HG03571 (cell line): Measurements from ENCODE around the gene HIC2.
"Not testable (repeated sequence)": the region's sequence is repeated elsewhere in the genome, so short reads cannot be mapped to it uniquely, and the experiment has no call there.

Experiments
- ATAC-seq: cut with Tn5 transposase; IDR thresholded peaks from one replicate; pipeline ENCODE4 v1.9.1; 2021; ENCODE audit not compliant: unreplicated experiment

HIC2 gene

GRCh38 chr22:21490556-21490955 is 73.4 kb downstream of the HIC2 start:
- ATAC-seq: not testable (repeated sequence)

- ATAC-seq: not testable (repeated sequence)
Observed at GRCh38 chr22:21492271-21492670, 75.1 kb downstream of the HIC2 start.

GRCh38 chr22:21493789-21494782 is 76.9 kb downstream of the HIC2 start:
- ATAC-seq: not testable (repeated sequence)

- ATAC-seq: not testable (repeated sequence)
Observed at GRCh38 chr22:21497984-21498383, 80.8 kb downstream of the HIC2 start.

GRCh38 chr22:21498489-21498888 is 81.3 kb downstream of the HIC2 start:
- ATAC-seq: not testable (repeated sequence)

GRCh38 chr22:21499623-21500506 is 82.7 kb downstream of the HIC2 start:
- not testable (repeated sequence) for ATAC-seq
